OCI-LY3 (cell line): ENCODE results near the gene SGO2.

Source experiments
- EZH2phosphoT487 ChIP-seq: fragments of 200-600 bp; shearing (Covaris generic); IDR thresholded peaks from 2 replicates; pipeline ENCODE4 v1.6.1; 2018; ENCODE audit warnings: antibody characterized with exemption, mixed run types, low read depth
- TF ChIP-seq, protein P1 (sequence below): fragments of 200-600, 300-600 bp; sonication (generic); IDR thresholded peaks from 2 replicates; pipeline ENCODE4 v1.5.1; 2014; ENCODE audit warnings: antibody characterized with exemption, low read length, low read depth

DNA sequence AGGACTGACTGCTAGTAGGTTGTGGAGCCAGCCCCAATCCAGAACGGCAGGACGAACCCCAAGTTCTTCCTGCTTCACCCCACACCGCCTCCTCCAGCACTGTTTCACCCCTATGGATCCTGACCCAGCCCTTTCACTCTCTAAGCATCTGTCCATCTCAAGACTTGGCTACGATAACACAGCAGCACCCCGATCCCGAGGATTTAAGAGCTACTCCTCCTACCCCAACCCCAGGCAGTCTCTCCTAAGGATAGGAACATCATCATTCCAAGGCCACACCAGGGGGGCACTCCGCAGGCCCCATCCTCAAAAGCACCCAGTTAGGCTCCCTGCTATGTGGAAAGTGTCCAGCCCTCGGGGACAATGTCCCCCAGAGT lies 16.8 kb upstream of the SGO2 start:
- TF ChIP-seq, protein P1, sequence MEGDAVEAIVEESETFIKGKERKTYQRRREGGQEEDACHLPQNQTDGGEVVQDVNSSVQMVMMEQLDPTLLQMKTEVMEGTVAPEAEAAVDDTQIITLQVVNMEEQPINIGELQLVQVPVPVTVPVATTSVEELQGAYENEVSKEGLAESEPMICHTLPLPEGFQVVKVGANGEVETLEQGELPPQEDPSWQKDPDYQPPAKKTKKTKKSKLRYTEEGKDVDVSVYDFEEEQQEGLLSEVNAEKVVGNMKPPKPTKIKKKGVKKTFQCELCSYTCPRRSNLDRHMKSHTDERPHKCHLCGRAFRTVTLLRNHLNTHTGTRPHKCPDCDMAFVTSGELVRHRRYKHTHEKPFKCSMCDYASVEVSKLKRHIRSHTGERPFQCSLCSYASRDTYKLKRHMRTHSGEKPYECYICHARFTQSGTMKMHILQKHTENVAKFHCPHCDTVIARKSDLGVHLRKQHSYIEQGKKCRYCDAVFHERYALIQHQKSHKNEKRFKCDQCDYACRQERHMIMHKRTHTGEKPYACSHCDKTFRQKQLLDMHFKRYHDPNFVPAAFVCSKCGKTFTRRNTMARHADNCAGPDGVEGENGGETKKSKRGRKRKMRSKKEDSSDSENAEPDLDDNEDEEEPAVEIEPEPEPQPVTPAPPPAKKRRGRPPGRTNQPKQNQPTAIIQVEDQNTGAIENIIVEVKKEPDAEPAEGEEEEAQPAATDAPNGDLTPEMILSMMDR, result no peak
- TF ChIP-seq EZH2phosphoT487, result no peak
